ENCODE data around the gene GPR180. TPM values are rescaled to one million over a fixed set of nuclear protein-coding genes. Genes with fewer than 3 reads are reported as not detected.

GPR180 gene
- polyA plus RNA-seq, 3 donors: 1.0 to 1.1 (median 1.0) TPM

DNA sequence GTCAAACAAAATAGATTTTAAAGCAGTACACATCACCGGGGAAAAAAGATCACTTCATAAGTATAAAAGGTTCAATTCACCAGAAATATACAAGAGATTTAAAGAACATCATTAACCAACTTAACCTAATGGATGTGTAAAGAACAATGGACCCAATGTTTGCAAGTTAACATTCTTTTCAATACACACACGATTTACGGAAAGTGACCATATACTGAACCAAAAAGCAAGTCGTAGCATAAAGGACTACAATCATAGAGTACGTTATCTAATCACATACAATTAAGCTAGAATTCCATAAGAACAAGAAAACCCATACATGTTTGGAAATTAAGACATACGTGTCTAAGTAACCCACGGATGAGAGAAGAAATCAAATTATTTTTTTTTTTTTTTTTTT, 15.3 kb upstream of the GPR180 start:
- Histone ChIP-seq H3K27me3 (ENCODE audit: control insufficient read depth in 2 of 2, insufficient read depth in 2 of 2, low read length in 2 of 2) (no peaks in the 10 kb centered on the region), H3K36me3 (replicated peaks in 1 of 2; ENCODE audit: control insufficient read depth in 1 of 2, insufficient read depth in 2 of 2, low read length in 2 of 2) (peaks cover 46 to 89% of the 10 kb centered on the region in 2 donors), H3K79me2 (ENCODE audit: insufficient read depth, low read length) (peaks cover 5% of the 10 kb centered on the region), H3K9ac (ENCODE audit: insufficient read depth, low read length, poor library complexity, severe bottlenecking) (no peak overlapping the region), H4K20me1 (ENCODE audit: insufficient read depth, low read length) (no peaks in the 10 kb centered on the region), H3K4me3 (replicated peaks in 1 of 3; ENCODE audit: low read depth in 2 of 3, low read length in 3 of 3) (no peak overlapping the region), H3K4me1 (ENCODE audit: control insufficient read depth in 1 of 2, insufficient read depth in 2 of 2, low read length in 2 of 2) (no peaks in the 10 kb centered on the region), H3K9me3 (replicated peaks in 1 of 2; ENCODE audit: control insufficient read depth in 1 of 2, insufficient read depth in 1 of 2, low read length in 2 of 2) (no peaks in the 10 kb centered on the region), H2AFZ (ENCODE audit: insufficient read depth, low read depth, low read length, poor library complexity, severe bottlenecking) (no peak overlapping the region), H3K4me2 (replicated peaks; ENCODE audit: extremely low read depth, low read length, poor library complexity, severe bottlenecking) (no peak overlapping the region), H3K27ac (ENCODE audit: low read depth in 1 of 2, low read length in 2 of 2) (no peak overlapping the region)
- H3K4me1 Mint-ChIP-seq: no peaks in the 10 kb centered on the region
- no peak for DNase-seq
- no peak overlapping the region for H3K4me3 Mint-ChIP-seq
- no peak overlapping the region for H3K27ac Mint-ChIP-seq
- peaks cover 59 to 77% of the 10 kb centered on the region in 2 donors for H3K36me3 Mint-ChIP-seq
- TF ChIP-seq CTCF (IDR thresholded peaks at IDR 0.05): no peak
- intact Hi-C loops (cut with micrococcal nuclease): no loop called here
- no peaks in the 10 kb centered on the region for H3K27me3 Mint-ChIP-seq (ENCODE audit: low read depth in 3 of 3)
- 100% methylated on average over 2 of the region's 7 CpGs for WGBS (ENCODE audit: insufficient coverage)
- peaks cover 0 to 1% (median 0%) of the 10 kb centered on the region in 7 donors for H3K9me3 Mint-ChIP-seq

- Histone ChIP-seq H3K4me2 (replicated peaks; ENCODE audit: extremely low read depth, low read length, poor library complexity, severe bottlenecking) (no peak overlapping the region), H3K9ac (ENCODE audit: insufficient read depth, low read length, poor library complexity, severe bottlenecking) (no peak overlapping the region), H3K4me1 (ENCODE audit: control insufficient read depth in 1 of 2, insufficient read depth in 2 of 2, low read length in 2 of 2) (no peaks in the 10 kb centered on the region), H3K36me3 (replicated peaks in 1 of 2; ENCODE audit: control insufficient read depth in 1 of 2, insufficient read depth in 2 of 2, low read length in 2 of 2) (peaks cover 34 to 85% of the 10 kb centered on the region in 2 donors), H4K20me1 (ENCODE audit: insufficient read depth, low read length) (no peaks in the 10 kb centered on the region), H3K27ac (ENCODE audit: low read depth in 1 of 2, low read length in 2 of 2) (no peak overlapping the region), H3K79me2 (ENCODE audit: insufficient read depth, low read length) (peaks cover 10% of the 10 kb centered on the region), H3K27me3 (ENCODE audit: control insufficient read depth in 2 of 2, insufficient read depth in 2 of 2, low read length in 2 of 2) (no peaks in the 10 kb centered on the region), H3K9me3 (replicated peaks in 1 of 2; ENCODE audit: control insufficient read depth in 1 of 2, insufficient read depth in 1 of 2, low read length in 2 of 2) (no peaks in the 10 kb centered on the region), H3K4me3 (replicated peaks in 1 of 3; ENCODE audit: low read depth in 2 of 3, low read length in 3 of 3) (no peak overlapping the region), H2AFZ (ENCODE audit: insufficient read depth, low read depth, low read length, poor library complexity, severe bottlenecking) (no peak overlapping the region)
- no peaks in the 10 kb centered on the region for H3K4me1 Mint-ChIP-seq
- intact Hi-C loops (cut with micrococcal nuclease): no loop called here
- H3K36me3 Mint-ChIP-seq: peaks cover 49 to 72% of the 10 kb centered on the region in 2 donors
- no peak overlapping the region for H3K4me3 Mint-ChIP-seq
- H3K27me3 Mint-ChIP-seq (ENCODE audit: low read depth in 3 of 3): no peaks in the 10 kb centered on the region
- no CpG with 5 or more reads among the region's 4 CpGs for WGBS (ENCODE audit: insufficient coverage)
- H3K27ac Mint-ChIP-seq: no peak overlapping the region
- DNase-seq: no peak
- peaks cover 0 to 1% (median 0%) of the 10 kb centered on the region in 7 donors for H3K9me3 Mint-ChIP-seq
- TF ChIP-seq CTCF (IDR thresholded peaks at IDR 0.05): no peak
Observed at GRCh38 chr13:94588541-94588940, 13.1 kb upstream of the GPR180 start.

Data from CD14-positive monocyte (primary cell).